PC-3 (cell line): ENCODE measurements around the gene TNK1.

Source experiments
- CTCF ChIP-seq: fragments of 300-600 bp; sonication (generic); conservative IDR thresholded peaks from 2 replicates; pipeline ENCODE4 v1.5.1; 2017; ENCODE audit warnings: antibody characterized with exemption, low read depth, mild to moderate bottlenecking, low read length
- EZH2 ChIP-seq: fragments of 300-600 bp; sonication (generic); IDR thresholded peaks from one replicate; pipeline ENCODE4 v1.6.1; 2017; ENCODE audit warnings: antibody characterized with exemption, mild to moderate bottlenecking, low read length; ENCODE audit not compliant: unreplicated experiment
- EZH2phosphoT487 ChIP-seq: fragments of 300-600 bp; sonication (generic); IDR thresholded peaks from 2 replicates; pipeline ENCODE4 v1.6.1; 2018; ENCODE audit warnings: mild to moderate bottlenecking, antibody characterized with exemption, low read length, borderline replicate concordance

GRCh38 chr17:7403043-7403726 is 22.3 kb downstream of the TNK1 start:
- TF ChIP-seq CTCF (no peak), EZH2 (no peak), EZH2phosphoT487 (no peak)
